Chondrocyte (in vitro differentiated cells): ENCODE measurements around the gene ADGRG4. TPM values are rescaled to one million over a fixed set of nuclear protein-coding genes. Genes with fewer than 3 reads are reported as not detected.

Experiments used
- DNase-seq: peaks from one replicate; pipeline ENCODE4 v3.0.0; 2021; ENCODE audit warnings: mixed read lengths, low spot score
- H3K27ac Mint-ChIP-seq: one replicate; pipeline ENCODE4 v1.8.0; 2021; ENCODE audit warnings: mild to moderate bottlenecking, moderate library complexity, mixed read lengths; ENCODE audit not compliant: unreplicated experiment
- H3K27me3 Mint-ChIP-seq: 2 replicates; pipeline ENCODE4 v1.8.0; 2021; ENCODE audit warnings: low read depth, mixed read lengths
- H3K36me3 Mint-ChIP-seq: 2 replicates; pipeline ENCODE4 v1.8.0; 2021; ENCODE audit warnings: low read depth, mixed read lengths
- H3K4me1 Mint-ChIP-seq: 2 replicates; pipeline ENCODE4 v1.8.0; 2021; ENCODE audit warnings: low read depth, mild to moderate bottlenecking, mixed read lengths
- H3K4me3 Mint-ChIP-seq: one replicate; pipeline ENCODE4 v1.8.0; 2021; ENCODE audit warnings: mild to moderate bottlenecking, moderate library complexity, mixed read lengths; ENCODE audit not compliant: unreplicated experiment
- H3K9me3 Mint-ChIP-seq: 2 replicates; pipeline ENCODE4 v1.8.0; 2021; ENCODE audit warnings: low read depth, mixed read lengths
- CTCF ChIP-seq: fragments of 200-600 bp; sonication (generic); IDR thresholded peaks from 2 replicates; pipeline ENCODE4 v1.5.0; 2021; ENCODE audit warnings: antibody characterized with exemption, mild to moderate bottlenecking, moderate library complexity
- total RNA-seq: library from RNA; stranded (reverse); gene quantifications from 3 replicates; pipeline ENCODE4 v1.2.1, GENCODE V29; 2021

Gene ADGRG4
- total RNA-seq, 1 donor from 2014 or later, result 0.30 TPM

- Mint-ChIP-seq H3K27ac (no peak overlapping the region), H3K36me3 (no peaks in the 10 kb centered on the region), H3K9me3 (no peaks in the 10 kb centered on the region), H3K27me3 (peaks cover 3% of the 10 kb centered on the region), H3K4me1 (no peaks in the 10 kb centered on the region), H3K4me3 (no peak overlapping the region)
- DNase-seq, result no peak
- no peak for TF ChIP-seq CTCF
Measured at GRCh38 chrX:136464589-136464988, 163.8 kb downstream of the ADGRG4 start.

Other genes with a start within 250 kb of the ADGRG4 start
- gene FHL1, start 153.4 kb upstream of the ADGRG4 start, total RNA-seq, result 744 to 1,032 TPM (median 1,007 TPM) in 3 replicates
- gene MAP7D3, start 49.6 kb upstream of the ADGRG4 start, total RNA-seq, result 48.2 to 52.7 TPM (median 50.8 TPM) in 3 replicates
- not detected in 3 replicates for gene BRS3, start 187.0 kb downstream of the ADGRG4 start, total RNA-seq
- 28.5 to 39.3 TPM (median 29.4 TPM) in 3 replicates for gene HTATSF1, start 196.6 kb downstream of the ADGRG4 start, total RNA-seq
- gene VGLL1, start 231.3 kb downstream of the ADGRG4 start, total RNA-seq, result not detected in 3 replicates